ENCODE results near the gene PHLDA3.

- TF ChIP-seq POLR2A (IDR thresholded peaks at IDR 0.05; ENCODE audit: low read length) (no peak), GATA1 (IDR thresholded peaks at IDR 0.05; ENCODE audit: low read depth, low read length) (no peak)
Measured at GRCh38 chr1:201436393-201436792, 32.6 kb downstream of the PHLDA3 start.
